Liver (tissue), 10 donors: ENCODE data around the gene CFAP57. TPM values are rescaled to one million over a fixed set of nuclear protein-coding genes. Genes with fewer than 3 reads are reported as not detected.

Experiments used
- DNase-seq: peaks from one replicate; pipeline ENCODE4 v3.0.0-alpha.2; 2017; ENCODE audit warnings: low spot score
- H3K27ac ChIP-seq, 2 donors: one replicate each; pipeline ENCODE4 v1.7.0; 2013; ENCODE audit warnings: inconsistent platforms in 2 of 2, low read length in 2 of 2, control low read depth in 1 of 2, low read depth in 1 of 2, mild to moderate bottlenecking in 1 of 2
- H3K27me3 ChIP-seq, 4 donors: one replicate each; pipeline versions ENCODE4 v1.6.1 to v1.7.0; 2013; ENCODE audit warnings: low read length in 3 of 4, inconsistent platforms in 1 of 4, mild to moderate bottlenecking in 1 of 4, moderate library complexity in 1 of 4; ENCODE audit not compliant: control insufficient read depth in 4 of 4, insufficient read depth in 4 of 4
- H3K36me3 ChIP-seq, 4 donors: one replicate each; pipeline versions ENCODE4 v1.6.1 to v1.7.0; 2013; ENCODE audit warnings: low read length in 3 of 4, mild to moderate bottlenecking in 3 of 4, low read depth in 1 of 4, moderate library complexity in 1 of 4; ENCODE audit not compliant: control insufficient read depth in 4 of 4, insufficient read depth in 3 of 4
- H3K4me1 ChIP-seq, 4 donors: one replicate each; pipeline versions ENCODE4 v1.6.1 to v1.7.0; 2013; ENCODE audit warnings: low read length in 3 of 4, mild to moderate bottlenecking in 3 of 4, moderate library complexity in 1 of 4; ENCODE audit not compliant: control insufficient read depth in 4 of 4, insufficient read depth in 4 of 4
- H3K4me3 ChIP-seq, 3 donors: one replicate each; pipeline versions ENCODE4 v1.6.1 to v1.7.0; 2013; ENCODE audit warnings: low read length in 3 of 3, control low read depth in 1 of 3, low read depth in 1 of 3, mild to moderate bottlenecking in 1 of 3
- H3K9ac ChIP-seq, 2 donors: one replicate each; pipeline ENCODE4 v1.7.0; 2013; ENCODE audit warnings: low read length in 2 of 2, mild to moderate bottlenecking in 2 of 2, moderate library complexity in 2 of 2, control low read depth in 1 of 2, low read depth in 1 of 2
- H3K9me3 ChIP-seq, 4 donors: one replicate each; pipeline versions ENCODE4 v1.6.1 to v1.7.0; 2013; ENCODE audit warnings: low read length in 3 of 4; ENCODE audit not compliant: control insufficient read depth in 4 of 4
- EGR1 ChIP-seq, 2 donors: IDR thresholded peaks; 2 replicates each; pipeline ENCODE4 v1.6.1; 2016 to 2018; ENCODE audit warnings: antibody characterized with exemption in 2 of 2, low read depth in 2 of 2
- HNF4A ChIP-seq, 2 donors: conservative IDR thresholded peaks; 2 replicates each; pipeline ENCODE4 v1.6.1; 2016; ENCODE audit warnings: antibody characterized with exemption in 2 of 2, mild to moderate bottlenecking in 2 of 2
- HNF4G ChIP-seq: IDR thresholded peaks from 2 replicates; pipeline ENCODE4 v1.6.1; 2016; ENCODE audit warnings: antibody characterized with exemption
- RAD21 ChIP-seq, 2 donors: IDR thresholded peaks; 2 replicates each; pipeline ENCODE4 v1.6.1; 2016; ENCODE audit warnings: antibody characterized with exemption in 2 of 2, mild to moderate bottlenecking in 2 of 2
- RXRA ChIP-seq, 2 donors: IDR thresholded peaks; 2 replicates each; pipeline ENCODE4 v1.6.1; 2017 to 2018; ENCODE audit warnings: antibody characterized with exemption in 2 of 2, mild to moderate bottlenecking in 1 of 2
- WGBS: extraction: QIAGEN DNeasy Blood & Tissue Kit; methylation state at CpG from one replicate; pipeline ENCODE4 v1.1.7; 2013; 5-methylcytosine and 5-hydroxymethylcytosine counted together
- polyA plus RNA-seq, 2 donors: library from polyadenylated mRNA; stranded (reverse) in 1 of 2; unstranded in 1 of 2; fragments of 200-250 nt in 1 of 2; fragments of >200 nt in 1 of 2; fragmentation: Nextera tagmentation in 1 of 2; extraction: Ambion mirVana in 1 of 2; gene quantifications; one replicate each; pipeline versions ENCODE4 v1.2.1 to v1.2.3, GENCODE V29; 2013 to 2015
- small RNA-seq: library from RNA; depleted of rRNA; stranded (forward); fragments of <200 nt; gene quantifications from one replicate; pipeline ENCODE3, GENCODE V24; 2014
- total RNA-seq, 2 donors: library from RNA; depleted of rRNA; stranded (reverse); fragments of >200 nt; gene quantifications; one replicate each; pipeline ENCODE4 v1.2.3, GENCODE V29; 2014
- TF ChIP-seq, protein P1 (sequence below): IDR thresholded peaks from 2 replicates; pipeline ENCODE4 v1.6.1; 2016; ENCODE audit warnings: antibody characterized with exemption
- TF ChIP-seq, protein P2 (sequence below): IDR thresholded peaks from 2 replicates; pipeline ENCODE4 v1.6.1; 2016; ENCODE audit warnings: antibody characterized with exemption
- donor health status: healthy.
- donor health status: healthy.
- donor health status: healthy.
- donor health status: healthy.
- donor health status: healthy.

CFAP57 gene
- total and polyA plus RNA-seq, 4 donors, result under 0.01 to 14.5 (median 0.10) TPM

DNA sequence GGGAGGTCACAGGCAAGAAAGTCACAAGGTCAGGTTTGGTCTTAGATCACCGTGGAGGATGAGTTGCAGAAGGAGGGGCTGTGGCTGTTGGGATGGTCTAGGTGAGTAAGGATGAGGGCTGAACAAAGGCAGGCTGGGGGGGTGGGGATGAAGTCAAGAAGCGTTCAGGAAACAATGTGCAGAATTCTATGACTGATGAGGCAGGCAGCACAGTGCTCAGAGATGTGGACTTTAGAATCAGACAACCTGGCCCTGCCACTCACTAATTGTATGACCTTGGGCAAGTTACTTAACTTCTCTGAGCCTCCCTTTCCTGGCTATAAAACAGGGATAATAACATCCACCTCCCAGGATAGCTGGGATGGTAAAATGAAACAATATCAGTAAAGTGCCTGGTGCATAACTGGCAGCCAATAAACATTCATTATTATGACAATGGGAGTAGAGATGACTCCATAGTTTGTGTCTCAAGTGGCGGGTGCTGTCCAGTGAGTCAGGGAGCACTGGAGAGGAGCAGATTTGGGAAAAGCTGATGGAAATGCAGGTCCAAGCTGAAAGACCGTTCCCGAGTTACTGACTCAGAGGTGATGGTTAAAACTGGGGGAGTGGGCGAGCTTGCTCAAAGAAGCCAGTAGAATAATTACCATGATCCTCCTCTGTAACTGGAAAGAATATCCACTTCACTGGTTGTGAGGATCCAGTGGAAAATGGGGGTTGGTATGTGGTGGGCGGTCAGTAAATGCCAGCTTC, 130.8 kb downstream of the CFAP57 start:
- Histone ChIP-seq H3K27me3 (no peaks in the 10 kb centered on the region), H3K4me3 (no peak overlapping the region), H3K36me3 (no peaks in the 10 kb centered on the region), H3K9ac (no peak overlapping the region), H3K27ac (no peak overlapping the region), H3K9me3 (no peaks in the 10 kb centered on the region), H3K4me1 (peaks cover 10 to 22% (median 14%) of the 10 kb centered on the region in 4 donors)
- DNase-seq, result no peak
- 83% methylated on average over 7 of the region's 7 CpGs for WGBS
- no peak for TF ChIP-seq EGR1 (IDR thresholded peaks at IDR 0.05; ENCODE audit: low read depth in 2 of 2)
- TF ChIP-seq HNF4A (conservative IDR thresholded peaks at IDR 0.05), result peak; percentile 45 to 67

DNA sequence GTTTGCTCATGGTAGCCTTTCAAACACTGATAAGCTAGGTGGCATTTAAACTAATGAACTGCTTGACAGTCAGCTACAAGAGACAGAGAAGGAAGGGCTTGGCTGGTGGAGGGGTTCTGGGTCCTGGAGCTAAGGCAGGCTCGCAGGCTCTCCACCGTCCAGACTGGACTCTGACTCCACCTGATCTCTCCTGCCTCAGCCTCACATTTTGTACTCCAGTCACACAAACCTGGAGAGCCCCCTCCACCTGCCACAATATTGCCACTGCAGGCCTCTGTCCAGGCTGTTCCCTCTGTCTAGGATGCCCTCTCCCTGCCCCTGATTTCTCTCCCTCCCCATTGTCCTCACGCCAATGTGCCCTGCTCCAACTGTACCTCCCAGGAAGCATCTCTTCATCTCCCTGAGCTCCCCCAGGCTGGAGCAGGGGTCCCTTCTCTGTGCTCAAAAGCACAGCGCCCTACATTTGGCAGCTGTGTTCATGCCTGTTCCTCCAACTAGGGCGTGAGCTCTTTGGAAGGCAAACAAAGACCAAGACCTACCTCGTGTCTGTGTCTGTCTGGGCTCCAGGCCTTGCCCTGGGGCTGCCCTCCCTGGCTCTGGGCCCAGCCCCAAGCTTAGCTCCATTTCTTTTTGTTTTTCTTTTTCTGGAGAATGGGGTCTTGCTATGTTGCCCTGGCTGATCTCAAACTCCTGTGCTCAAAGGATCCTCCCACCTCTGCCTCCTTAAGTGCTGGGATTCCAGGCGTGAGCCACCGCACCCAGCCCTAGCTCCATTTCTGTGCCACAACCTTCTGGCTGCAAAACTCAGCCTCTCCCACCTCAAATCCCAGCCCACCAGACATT, 131.6 kb downstream of the CFAP57 start:
- no peak overlapping the region for H3K4me3 ChIP-seq
- no peak overlapping the region for H3K27ac ChIP-seq
- H3K9me3 ChIP-seq, result no peaks in the 10 kb centered on the region
- peaks cover 10 to 22% (median 14%) of the 10 kb centered on the region in 4 donors for H3K4me1 ChIP-seq
- H3K9ac ChIP-seq, result no peak overlapping the region
- H3K27me3 ChIP-seq, result no peaks in the 10 kb centered on the region
- no peaks in the 10 kb centered on the region for H3K36me3 ChIP-seq
- DNase-seq, result no peak
- 56% methylated on average over 8 of the region's 8 CpGs for WGBS
- peak in 1 of 2 donors; percentile 30 for TF ChIP-seq RAD21 (IDR thresholded peaks at IDR 0.05)
- TF ChIP-seq HNF4A (conservative IDR thresholded peaks at IDR 0.05), result peak; percentile 30 to 37
- TF ChIP-seq, protein P1, sequence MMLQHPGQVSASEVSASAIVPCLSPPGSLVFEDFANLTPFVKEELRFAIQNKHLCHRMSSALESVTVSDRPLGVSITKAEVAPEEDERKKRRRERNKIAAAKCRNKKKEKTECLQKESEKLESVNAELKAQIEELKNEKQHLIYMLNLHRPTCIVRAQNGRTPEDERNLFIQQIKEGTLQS, result no peak
- TF ChIP-seq, protein P2, sequence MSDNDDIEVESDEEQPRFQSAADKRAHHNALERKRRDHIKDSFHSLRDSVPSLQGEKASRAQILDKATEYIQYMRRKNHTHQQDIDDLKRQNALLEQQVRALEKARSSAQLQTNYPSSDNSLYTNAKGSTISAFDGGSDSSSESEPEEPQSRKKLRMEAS, result no peak
- no peak for TF ChIP-seq HNF4G
- TF ChIP-seq RXRA (IDR thresholded peaks at IDR 0.05), result peak; percentile 46 to 47

Small RNA genes lying within 50 kb of the gene (small RNA-seq; reads per million reads assigned to genes)
- gene RNA5SP46, result not detected

Other genes with a start within 250 kb of the CFAP57 start
- gene SLC2A1, start 213.5 kb upstream of the CFAP57 start, total RNA-seq, result 100 to 1,000 TPM in 1 of 2 donors, 1 to 10 TPM in 1; 3.4 to 675 TPM
- gene SLC2A1, start 213.5 kb upstream of the CFAP57 start, polyA plus RNA-seq, result 1 to 10 TPM; 1.1 to 2.5 TPM
- gene EBNA1BP2, start within 50 bp of the CFAP57 start, total RNA-seq, result 10 to 100 TPM; 25.6 to 38.5 TPM
- gene EBNA1BP2, start within 50 bp of the CFAP57 start, polyA plus RNA-seq, result 10 to 100 TPM; 44.8 to 90.6 TPM
- 1 to 10 TPM in 1 of 2 donors, under 1 TPM in 1; 0.61 to 1.0 TPM for gene TMEM125, start 97.7 kb downstream of the CFAP57 start, total RNA-seq
- under 1 TPM; 0.21 to 0.76 TPM for gene TMEM125, start 97.7 kb downstream of the CFAP57 start, polyA plus RNA-seq
- 1 to 10 TPM in 1 of 2 donors, under 1 TPM in 1; 0.75 to 5.0 TPM for gene C1orf210, start 113.3 kb downstream of the CFAP57 start, total RNA-seq
- gene C1orf210, start 113.3 kb downstream of the CFAP57 start, polyA plus RNA-seq, result 1 to 10 TPM in 1 of 2 donors, under 1 TPM in 1; 0.80 to 1.7 TPM
- gene TIE1, start 128.7 kb downstream of the CFAP57 start, total RNA-seq, result 10 to 100 TPM; 10.4 to 17.6 TPM
- 1 to 10 TPM; 3.6 to 7.3 TPM for gene TIE1, start 128.7 kb downstream of the CFAP57 start, polyA plus RNA-seq
- gene MPL, start 165.5 kb downstream of the CFAP57 start, total RNA-seq, result 1 to 10 TPM in 1 of 2 donors, not detected in 1; 1.0 TPM
- gene MPL, start 165.5 kb downstream of the CFAP57 start, polyA plus RNA-seq, result under 1 TPM in 1 of 2 donors, not detected in 1; 0.03 TPM
- 10 to 100 TPM in 1 of 2 donors, under 1 TPM in 1; 0.25 to 73.4 TPM for gene CDC20, start 186.7 kb downstream of the CFAP57 start, total RNA-seq
- gene CDC20, start 186.7 kb downstream of the CFAP57 start, polyA plus RNA-seq, result 1 to 10 TPM; 2.0 to 4.9 TPM
- gene ELOVL1, start 195.7 kb downstream of the CFAP57 start, total RNA-seq, result 10 to 100 TPM; 12.8 to 50.3 TPM
- gene ELOVL1, start 195.7 kb downstream of the CFAP57 start, polyA plus RNA-seq, result 10 to 100 TPM; 25.2 to 45.4 TPM
- 10 to 100 TPM; 26.2 to 37.6 TPM for gene MED8, start 217.5 kb downstream of the CFAP57 start, total RNA-seq
- gene MED8, start 217.5 kb downstream of the CFAP57 start, polyA plus RNA-seq, result 10 to 100 TPM; 26.6 to 31.6 TPM
- 10 to 100 TPM; 18.4 to 31.0 TPM for gene SZT2, start 217.6 kb downstream of the CFAP57 start, total RNA-seq
- gene SZT2, start 217.6 kb downstream of the CFAP57 start, polyA plus RNA-seq, result 1 to 10 TPM; 4.8 to 5.4 TPM